Measurements from ENCODE around the gene RNF215. TPM values are rescaled to one million over a fixed set of nuclear protein-coding genes. Genes with fewer than 3 reads are reported as not detected.

Gene RNF215
- total and polyA plus RNA-seq, 2 of the 13 experiments (the other 11 are each of a cell fraction or from before 2014, with no cell fraction given): 5.3 to 6.1 TPM

DNA sequence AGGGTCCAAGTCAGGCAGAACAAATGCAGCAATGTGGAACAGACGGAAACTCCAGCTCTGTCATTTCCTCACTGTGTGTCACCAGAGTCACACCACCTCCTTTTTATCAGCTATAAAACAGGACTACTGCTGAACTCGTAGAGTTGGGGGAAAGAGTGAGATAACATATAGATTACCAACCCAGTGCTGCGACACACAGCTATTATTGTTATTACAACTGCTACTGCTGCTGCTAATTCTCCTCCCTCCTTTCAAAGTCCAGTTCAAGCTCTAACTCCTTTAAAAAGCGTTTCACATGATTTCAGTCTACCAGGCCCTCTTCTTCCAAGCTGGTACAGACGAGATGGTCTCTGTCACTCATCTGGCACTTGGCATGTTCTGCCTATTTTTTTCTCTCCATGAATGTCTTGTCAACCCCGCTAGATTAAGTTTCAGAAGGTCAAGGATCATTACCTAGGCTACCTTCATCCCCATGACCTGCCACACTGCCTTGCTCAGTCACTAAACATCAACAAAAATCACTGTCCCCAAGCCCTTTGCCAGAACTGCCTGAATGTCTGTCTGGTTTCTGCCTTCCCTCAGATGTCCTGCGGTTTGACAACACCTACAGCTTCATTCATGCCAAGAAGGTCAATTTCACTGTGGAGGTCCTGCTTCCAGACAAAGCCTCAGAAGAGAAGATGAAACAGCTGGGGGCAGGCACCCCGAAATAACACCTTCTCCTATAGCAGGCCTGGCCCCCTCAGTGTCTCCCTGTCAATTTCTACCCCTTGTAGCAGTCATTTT is 34.7 kb upstream of the RNF215 start (continued):
- TF ChIP-seq MAZ (IDR thresholded peaks at IDR 0.05; ENCODE audit: borderline replicate concordance, low read depth, low read length) (no peak), MAZ (CRISPR knock-in tag; IDR thresholded peaks at IDR 0.05; ENCODE audit: low read depth) (no peak), PHF5A (CRISPR knock-in tag; IDR thresholded peaks at IDR 0.05; ENCODE audit: low read depth, unreplicated experiment) (no peak), ZFP1 (CRISPR knock-in tag; IDR thresholded peaks at IDR 0.05) (no peak), SETDB1 (CRISPR knock-in tag; IDR thresholded peaks at IDR 0.05; ENCODE audit: borderline replicate concordance) (no peak), ZNF124 (CRISPR knock-in tag; IDR thresholded peaks at IDR 0.05) (no peak), ZNF44 (CRISPR knock-in tag; IDR thresholded peaks at IDR 0.05) (no peak), ZNF431 (CRISPR knock-in tag; IDR thresholded peaks at IDR 0.05; ENCODE audit: borderline replicate concordance, low read depth) (no peak), ZNF225 (CRISPR knock-in tag; IDR thresholded peaks at IDR 0.05) (no peak), HOXA5 (CRISPR knock-in tag; IDR thresholded peaks at IDR 0.05) (no peak)
- TF ChIP-seq, protein P1, sequence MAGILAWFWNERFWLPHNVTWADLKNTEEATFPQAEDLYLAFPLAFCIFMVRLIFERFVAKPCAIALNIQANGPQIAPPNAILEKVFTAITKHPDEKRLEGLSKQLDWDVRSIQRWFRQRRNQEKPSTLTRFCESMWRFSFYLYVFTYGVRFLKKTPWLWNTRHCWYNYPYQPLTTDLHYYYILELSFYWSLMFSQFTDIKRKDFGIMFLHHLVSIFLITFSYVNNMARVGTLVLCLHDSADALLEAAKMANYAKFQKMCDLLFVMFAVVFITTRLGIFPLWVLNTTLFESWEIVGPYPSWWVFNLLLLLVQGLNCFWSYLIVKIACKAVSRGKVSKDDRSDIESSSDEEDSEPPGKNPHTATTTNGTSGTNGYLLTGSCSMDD (CRISPR knock-in tag; IDR thresholded peaks at IDR 0.05): no peak
- TF ChIP-seq, protein P2, sequence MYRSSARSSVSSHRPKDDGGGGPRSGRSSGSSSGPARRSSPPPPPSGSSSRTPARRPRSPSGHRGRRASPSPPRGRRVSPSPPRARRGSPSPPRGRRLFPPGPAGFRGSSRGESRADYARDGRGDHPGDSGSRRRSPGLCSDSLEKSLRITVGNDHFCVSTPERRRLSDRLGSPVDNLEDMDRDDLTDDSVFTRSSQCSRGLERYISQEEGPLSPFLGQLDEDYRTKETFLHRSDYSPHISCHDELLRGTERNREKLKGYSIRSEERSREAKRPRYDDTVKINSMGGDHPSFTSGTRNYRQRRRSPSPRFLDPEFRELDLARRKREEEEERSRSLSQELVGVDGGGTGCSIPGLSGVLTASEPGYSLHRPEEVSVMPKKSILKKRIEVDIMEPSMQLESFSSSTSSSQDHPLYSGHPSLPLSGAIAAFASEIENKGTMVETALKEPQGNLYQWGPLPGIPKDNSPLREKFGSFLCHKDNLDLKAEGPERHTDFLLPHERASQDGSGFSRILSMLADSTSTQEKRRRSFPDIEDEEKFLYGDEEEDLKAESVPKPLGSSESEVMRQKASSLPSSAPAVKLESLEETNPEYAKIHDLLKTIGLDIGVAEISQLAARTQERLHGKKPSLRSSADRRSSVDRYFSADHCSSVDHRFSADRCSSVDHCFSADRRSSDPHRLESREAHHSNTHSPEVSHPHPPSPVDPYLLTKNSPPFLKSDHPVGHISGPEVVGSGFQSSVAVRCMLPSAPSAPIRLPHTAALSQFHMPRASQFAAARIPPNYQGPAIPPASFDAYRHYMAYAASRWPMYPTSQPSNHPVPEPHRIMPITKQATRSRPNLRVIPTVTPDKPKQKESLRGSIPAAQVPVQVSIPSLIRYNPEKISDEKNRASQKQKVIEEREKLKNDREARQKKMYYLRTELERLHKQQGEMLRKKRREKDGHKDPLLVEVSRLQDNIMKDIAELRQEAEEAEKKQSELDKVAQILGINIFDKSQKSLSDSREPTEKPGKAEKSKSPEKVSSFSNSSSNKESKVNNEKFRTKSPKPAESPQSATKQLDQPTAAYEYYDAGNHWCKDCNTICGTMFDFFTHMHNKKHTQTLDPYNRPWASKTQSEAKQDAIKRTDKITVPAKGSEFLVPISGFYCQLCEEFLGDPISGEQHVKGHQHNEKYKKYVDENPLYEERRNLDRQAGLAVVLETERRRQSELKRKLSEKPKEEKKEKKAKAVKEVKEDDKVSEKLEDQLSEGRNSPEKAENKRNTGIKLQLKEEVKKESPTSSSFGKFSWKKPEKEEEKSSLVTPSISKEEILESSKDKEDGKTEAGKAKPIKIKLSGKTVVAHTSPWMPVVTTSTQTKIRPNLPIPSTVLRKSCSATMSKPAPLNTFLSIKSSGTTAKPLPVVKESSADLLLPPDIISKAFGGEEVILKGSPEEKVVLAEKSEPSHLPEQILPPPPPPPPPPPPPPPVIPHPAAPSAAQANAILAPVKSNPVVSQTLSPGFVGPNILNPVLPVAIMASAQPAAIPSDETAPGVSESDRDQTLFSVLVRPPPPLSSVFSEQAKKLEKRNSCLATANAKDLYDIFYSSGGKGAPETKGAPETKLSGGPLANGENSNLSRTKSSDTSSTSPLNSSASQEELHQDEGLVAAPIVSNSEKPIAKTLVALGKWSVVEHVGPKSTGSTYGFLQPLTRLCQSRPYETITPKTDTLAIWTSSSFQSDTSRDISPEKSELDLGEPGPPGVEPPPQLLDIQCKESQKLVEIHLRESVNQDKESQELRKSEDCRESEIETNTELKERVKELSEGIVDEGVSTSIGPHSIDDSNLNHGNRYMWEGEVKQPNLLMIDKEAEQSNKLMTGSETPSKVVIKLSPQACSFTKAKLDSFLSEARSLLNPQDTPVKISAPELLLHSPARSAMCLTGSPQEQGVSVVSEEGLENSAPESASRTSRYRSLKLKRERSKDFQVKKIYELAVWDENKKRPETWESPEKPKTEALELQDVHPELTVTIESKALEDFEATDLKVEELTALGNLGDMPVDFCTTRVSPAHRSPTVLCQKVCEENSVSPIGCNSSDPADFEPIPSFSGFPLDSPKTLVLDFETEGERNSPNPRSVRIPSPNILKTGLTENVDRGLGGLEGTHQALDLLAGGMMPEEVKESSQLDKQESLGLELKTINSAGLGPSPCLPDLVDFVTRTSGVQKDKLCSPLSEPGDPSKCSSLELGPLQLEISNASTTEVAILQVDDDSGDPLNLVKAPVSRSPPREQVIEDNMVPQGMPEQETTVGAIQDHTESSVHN (CRISPR knock-in tag; IDR thresholded peaks at IDR 0.05): peak; percentile 1; the same call in 1 of the 2 replicates
- TF ChIP-seq, protein P3, sequence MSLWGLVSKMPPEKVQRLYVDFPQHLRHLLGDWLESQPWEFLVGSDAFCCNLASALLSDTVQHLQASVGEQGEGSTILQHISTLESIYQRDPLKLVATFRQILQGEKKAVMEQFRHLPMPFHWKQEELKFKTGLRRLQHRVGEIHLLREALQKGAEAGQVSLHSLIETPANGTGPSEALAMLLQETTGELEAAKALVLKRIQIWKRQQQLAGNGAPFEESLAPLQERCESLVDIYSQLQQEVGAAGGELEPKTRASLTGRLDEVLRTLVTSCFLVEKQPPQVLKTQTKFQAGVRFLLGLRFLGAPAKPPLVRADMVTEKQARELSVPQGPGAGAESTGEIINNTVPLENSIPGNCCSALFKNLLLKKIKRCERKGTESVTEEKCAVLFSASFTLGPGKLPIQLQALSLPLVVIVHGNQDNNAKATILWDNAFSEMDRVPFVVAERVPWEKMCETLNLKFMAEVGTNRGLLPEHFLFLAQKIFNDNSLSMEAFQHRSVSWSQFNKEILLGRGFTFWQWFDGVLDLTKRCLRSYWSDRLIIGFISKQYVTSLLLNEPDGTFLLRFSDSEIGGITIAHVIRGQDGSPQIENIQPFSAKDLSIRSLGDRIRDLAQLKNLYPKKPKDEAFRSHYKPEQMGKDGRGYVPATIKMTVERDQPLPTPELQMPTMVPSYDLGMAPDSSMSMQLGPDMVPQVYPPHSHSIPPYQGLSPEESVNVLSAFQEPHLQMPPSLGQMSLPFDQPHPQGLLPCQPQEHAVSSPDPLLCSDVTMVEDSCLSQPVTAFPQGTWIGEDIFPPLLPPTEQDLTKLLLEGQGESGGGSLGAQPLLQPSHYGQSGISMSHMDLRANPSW (CRISPR knock-in tag; IDR thresholded peaks at IDR 0.05; ENCODE audit: borderline replicate concordance): no peak
- TF ChIP-seq, protein P4, sequence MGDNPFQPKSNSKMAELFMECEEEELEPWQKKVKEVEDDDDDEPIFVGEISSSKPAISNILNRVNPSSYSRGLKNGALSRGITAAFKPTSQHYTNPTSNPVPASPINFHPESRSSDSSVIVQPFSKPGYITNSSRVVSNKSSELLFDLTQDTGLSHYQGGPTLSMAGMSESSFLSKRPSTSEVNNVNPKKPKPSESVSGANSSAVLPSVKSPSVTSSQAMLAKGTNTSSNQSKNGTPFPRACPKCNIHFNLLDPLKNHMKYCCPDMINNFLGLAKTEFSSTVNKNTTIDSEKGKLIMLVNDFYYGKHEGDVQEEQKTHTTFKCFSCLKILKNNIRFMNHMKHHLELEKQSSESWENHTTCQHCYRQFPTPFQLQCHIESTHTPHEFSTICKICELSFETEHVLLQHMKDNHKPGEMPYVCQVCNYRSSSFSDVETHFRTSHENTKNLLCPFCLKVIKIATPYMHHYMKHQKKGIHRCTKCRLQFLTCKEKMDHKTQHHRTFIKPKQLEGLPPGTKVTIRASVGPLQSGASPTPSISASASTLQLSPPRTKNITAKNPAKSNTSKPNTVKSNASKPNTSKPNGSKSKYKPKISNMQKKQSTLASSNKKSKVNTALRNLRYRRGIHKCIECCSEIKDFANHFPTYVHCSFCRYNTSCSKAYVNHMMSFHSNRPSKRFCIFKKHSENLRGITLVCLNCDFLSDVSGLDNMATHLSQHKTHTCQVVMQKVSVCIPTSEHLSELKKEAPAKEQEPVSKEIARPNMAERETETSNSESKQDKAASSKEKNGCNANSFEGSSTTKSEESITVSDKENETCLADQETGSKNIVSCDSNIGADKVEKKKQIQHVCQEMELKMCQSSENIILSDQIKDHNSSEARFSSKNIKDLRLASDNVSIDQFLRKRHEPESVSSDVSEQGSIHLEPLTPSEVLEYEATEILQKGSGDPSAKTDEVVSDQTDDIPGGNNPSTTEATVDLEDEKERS (CRISPR knock-in tag; IDR thresholded peaks at IDR 0.05): no peak
